ENCODE measurements around the gene FOXO6. TPM values are rescaled to one million over a fixed set of nuclear protein-coding genes. Genes with fewer than 3 reads are reported as not detected.

Gene FOXO6
- total RNA-seq, 1 experiment from 2014 or later: 0.18 TPM

- in situ Hi-C loops (cut with HindIII; ENCODE audit: low pct_unique_long_range_greater_than_20kb, low sequenced_read_pairs): no loop called here
- DNase-seq (ENCODE audit: low read depth, low spot score): no peak
Observed at GRCh38 chr1:41409825-41410224, 48.6 kb downstream of the FOXO6 start.

GRCh38 chr1:41410462-41410861, 49.2 kb downstream of the FOXO6 start:
- in situ Hi-C loops (cut with HindIII; ENCODE audit: low pct_unique_long_range_greater_than_20kb, low sequenced_read_pairs): no loop called here
- DNase-seq (ENCODE audit: low read depth, low spot score): no peak

DNA sequence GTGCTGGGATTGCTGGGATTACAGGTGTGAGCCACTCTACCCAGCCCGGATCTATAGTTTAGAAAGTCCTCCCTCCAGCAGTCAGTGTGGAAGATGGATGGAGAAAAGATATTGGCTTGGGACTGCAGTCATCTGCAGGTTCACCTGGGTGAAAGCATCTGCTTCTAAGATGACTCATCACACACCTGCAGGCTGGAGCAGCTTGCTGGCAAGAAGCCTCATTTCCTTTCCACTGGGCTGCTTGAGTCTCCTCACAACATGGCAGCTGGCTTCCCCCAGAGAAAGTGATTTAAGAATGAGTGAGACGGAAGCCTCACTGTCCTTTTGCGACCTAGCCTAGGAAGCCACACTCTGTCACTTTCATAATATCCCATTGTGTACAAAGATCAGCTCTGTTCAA, 50.0 kb downstream of the FOXO6 start:
- in situ Hi-C loops (cut with HindIII; ENCODE audit: low pct_unique_long_range_greater_than_20kb, low sequenced_read_pairs): no loop called here
- no peak for DNase-seq (ENCODE audit: low read depth, low spot score)

DNA sequence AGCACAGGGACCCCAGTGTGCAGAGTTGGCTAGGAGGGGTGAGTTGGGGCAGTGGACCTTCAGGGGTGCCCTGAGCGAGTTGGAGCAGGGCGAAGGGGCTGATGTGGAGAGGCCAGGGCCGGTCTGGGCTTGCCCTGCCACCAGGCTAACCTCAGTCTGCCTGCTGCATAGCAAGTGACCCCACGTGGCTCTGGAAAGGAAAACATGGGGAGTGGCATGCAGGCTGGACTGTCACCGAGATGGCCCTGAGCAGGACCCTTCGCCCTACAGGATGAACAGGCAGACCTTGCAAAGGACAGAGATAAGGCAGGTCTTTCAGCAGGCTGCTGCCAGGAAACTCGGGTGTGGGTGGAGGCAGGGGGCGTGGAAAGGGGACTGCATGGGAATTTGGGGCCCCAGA, 51.5 kb downstream of the FOXO6 start:
- no peak for DNase-seq (ENCODE audit: low read depth, low spot score)
- in situ Hi-C loops (cut with HindIII; ENCODE audit: low pct_unique_long_range_greater_than_20kb, low sequenced_read_pairs): no loop called here

GRCh38 chr1:41413748-41414281, 52.6 kb downstream of the FOXO6 start:
- in situ Hi-C loops (cut with HindIII; ENCODE audit: low pct_unique_long_range_greater_than_20kb, low sequenced_read_pairs): no loop called here
- no peak for DNase-seq (ENCODE audit: low read depth, low spot score)

DNA sequence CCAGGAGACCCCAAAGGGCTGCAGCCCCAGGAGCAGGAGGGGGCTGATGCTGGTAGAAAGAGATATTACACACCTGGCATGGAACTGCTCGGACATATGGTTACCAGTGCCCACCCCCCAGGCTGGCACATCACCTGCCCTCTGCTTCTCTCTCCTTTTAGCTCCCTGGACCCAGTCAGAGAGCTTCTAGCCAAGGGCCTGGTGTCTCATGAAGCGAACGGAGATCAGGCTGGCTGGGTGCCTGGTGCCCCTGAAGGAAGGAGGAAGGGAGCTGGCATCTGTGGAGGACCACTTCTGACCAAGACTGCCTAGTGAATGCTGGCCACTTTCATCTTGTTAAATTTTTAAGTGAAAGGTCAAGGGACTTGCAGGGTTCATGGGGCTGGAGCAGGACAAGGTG, 53.1 kb downstream of the FOXO6 start:
- in situ Hi-C loops (cut with HindIII; ENCODE audit: low pct_unique_long_range_greater_than_20kb, low sequenced_read_pairs): no loop called here
- no peak for DNase-seq (ENCODE audit: low read depth, low spot score)

- no peak for DNase-seq (ENCODE audit: low read depth, low spot score)
- in situ Hi-C loops (cut with HindIII; ENCODE audit: low pct_unique_long_range_greater_than_20kb, low sequenced_read_pairs): no loop called here
Observed at GRCh38 chr1:41414716-41415306, 53.6 kb downstream of the FOXO6 start.

DNA sequence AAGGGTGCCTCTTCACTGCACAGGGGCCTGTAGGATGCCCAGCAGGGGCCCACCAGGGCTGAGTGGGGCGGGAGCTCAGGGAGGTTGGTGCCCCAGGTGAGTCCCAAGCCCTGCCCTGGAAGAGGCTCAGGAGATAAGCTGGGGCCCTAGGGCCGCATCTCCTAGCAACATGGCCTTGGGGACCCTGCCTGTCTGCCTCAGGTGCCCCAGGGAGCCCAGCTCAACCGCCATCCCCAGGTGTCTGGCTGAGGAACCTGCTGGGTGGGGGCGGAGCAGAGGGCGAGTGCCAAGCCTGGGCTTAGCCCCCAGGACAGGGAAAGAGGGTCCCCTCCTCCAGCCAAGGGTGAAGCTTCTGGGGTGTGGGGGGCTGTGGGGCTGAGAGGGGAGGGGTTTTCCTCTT, 54.8 kb downstream of the FOXO6 start:
- no peak for DNase-seq (ENCODE audit: low read depth, low spot score)
- in situ Hi-C loops (cut with HindIII; ENCODE audit: low pct_unique_long_range_greater_than_20kb, low sequenced_read_pairs): no loop called here

- peak; percentile 76 for DNase-seq (ENCODE audit: low read depth, low spot score)
- in situ Hi-C loops (cut with HindIII; ENCODE audit: low pct_unique_long_range_greater_than_20kb, low sequenced_read_pairs): no loop called here
Observed at GRCh38 chr1:41416552-41417334, 55.5 kb downstream of the FOXO6 start.

GRCh38 chr1:41417335-41417682, 56.1 kb downstream of the FOXO6 start:
- no peak for DNase-seq (ENCODE audit: low read depth, low spot score)
- in situ Hi-C loops (cut with HindIII; ENCODE audit: low pct_unique_long_range_greater_than_20kb, low sequenced_read_pairs): no loop called here

DNA sequence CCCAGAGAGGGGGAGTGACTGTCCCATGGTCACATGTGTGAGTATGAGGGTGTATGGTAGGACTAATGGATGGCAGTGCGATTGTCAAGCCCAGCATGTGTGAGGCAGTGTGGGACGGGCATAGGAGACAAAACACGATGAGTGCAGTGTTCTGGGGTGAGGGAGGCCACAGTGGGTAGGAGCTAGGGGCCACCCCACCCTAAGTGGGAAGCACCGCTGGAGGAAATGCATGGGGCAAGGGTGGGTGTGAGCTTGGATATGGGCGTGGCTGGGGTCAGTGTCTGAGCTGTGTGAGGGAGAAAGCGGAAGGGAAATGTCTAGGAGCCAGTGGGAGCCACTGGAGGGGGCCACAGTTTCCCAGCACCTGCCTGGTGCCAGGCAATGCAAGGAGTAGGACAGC, 56.5 kb downstream of the FOXO6 start:
- DNase-seq (ENCODE audit: low read depth, low spot score): no peak
- in situ Hi-C loops (cut with HindIII; ENCODE audit: low pct_unique_long_range_greater_than_20kb, low sequenced_read_pairs): no loop called here

DNA sequence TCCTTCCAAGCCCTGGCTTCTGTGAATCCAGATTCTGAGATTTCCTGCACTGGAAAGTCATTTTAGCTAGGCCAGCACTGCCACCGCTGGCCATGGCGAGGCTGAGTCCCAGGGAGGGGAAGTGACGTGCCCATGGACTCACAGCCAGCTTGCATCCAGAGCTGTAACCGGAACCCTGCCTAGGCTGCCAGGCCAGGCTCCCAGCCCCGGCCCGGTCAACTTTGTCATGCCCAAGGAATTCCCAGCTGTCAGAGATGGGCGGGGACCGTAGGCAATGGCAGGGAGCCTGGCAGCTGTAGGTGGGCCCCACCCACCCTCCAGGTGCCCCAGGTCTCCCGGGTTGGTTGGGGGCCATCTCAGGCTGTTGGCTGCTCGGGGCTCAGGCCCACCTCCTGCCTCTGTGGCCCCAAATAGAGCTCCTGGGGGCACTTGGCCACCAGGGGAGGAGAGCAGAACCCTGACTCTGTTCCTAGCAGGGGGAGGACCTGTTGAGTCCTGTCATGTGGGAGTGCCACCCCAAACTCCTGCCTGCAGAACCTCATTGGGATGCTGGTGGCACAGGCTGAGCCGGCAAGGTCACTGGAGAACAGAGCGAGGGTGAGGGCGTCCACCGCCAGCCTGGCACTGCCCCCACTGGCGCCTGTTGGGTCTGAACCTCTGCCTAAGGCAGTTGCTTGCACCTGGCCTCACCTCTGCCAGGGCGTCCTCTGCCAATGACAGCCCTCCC, 57.8 kb downstream of the FOXO6 start:
- in situ Hi-C loops (cut with HindIII; ENCODE audit: low pct_unique_long_range_greater_than_20kb, low sequenced_read_pairs): no loop called here
- DNase-seq (ENCODE audit: low read depth, low spot score): no peak

GRCh38 chr1:41419584-41420295, 58.5 kb downstream of the FOXO6 start:
- DNase-seq (ENCODE audit: low read depth, low spot score): no peak
- in situ Hi-C loops (cut with HindIII; ENCODE audit: low pct_unique_long_range_greater_than_20kb, low sequenced_read_pairs): no loop called here

GRCh38 chr1:41420351-41420750, 59.1 kb downstream of the FOXO6 start:
- DNase-seq (ENCODE audit: low read depth, low spot score): no peak
- in situ Hi-C loops (cut with HindIII; ENCODE audit: low pct_unique_long_range_greater_than_20kb, low sequenced_read_pairs): no loop called here

DNA sequence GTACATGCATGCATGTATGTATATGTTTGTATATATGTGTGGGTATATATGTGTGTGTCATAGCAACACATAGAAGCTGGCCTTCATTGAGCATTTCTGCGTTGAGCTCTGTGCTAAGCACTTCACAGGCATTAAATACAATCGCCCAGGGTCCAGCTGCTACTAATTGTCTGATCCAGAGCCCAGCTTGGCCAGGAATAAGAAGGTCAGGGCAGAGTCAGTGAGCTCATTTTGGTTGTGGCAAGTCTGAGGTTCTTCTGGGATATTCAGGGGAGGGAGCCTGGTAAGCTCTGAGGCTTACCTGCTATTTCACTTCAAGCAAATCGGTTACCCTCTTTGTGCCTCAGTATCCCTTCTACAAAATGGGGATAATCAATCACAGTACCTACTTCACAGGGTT, 59.6 kb downstream of the FOXO6 start:
- in situ Hi-C loops (cut with HindIII; ENCODE audit: low pct_unique_long_range_greater_than_20kb, low sequenced_read_pairs): no loop called here
- no peak for DNase-seq (ENCODE audit: low read depth, low spot score)

DNA sequence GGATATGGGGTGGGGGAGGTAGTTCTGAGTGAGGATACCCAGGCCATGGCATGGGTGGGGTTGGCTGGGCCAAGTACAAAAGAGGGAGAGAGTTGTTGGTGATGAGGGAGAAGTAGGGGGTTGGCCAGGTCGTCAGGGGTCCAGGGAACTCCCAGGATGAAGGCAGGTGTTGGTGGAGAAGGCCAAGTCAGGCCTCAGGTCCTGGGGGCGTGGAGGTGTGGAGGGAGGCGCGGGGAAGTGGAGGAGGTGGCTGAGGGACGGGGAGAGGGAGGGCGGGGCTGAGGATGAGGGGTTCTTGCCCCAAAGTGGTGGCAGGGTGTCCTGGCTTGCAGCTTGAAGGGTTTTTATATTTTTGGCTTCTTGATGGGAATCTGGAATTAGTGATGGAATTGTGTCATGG, 61.1 kb downstream of the FOXO6 start:
- no peak for DNase-seq (ENCODE audit: low read depth, low spot score)
- in situ Hi-C loops (cut with HindIII; ENCODE audit: low pct_unique_long_range_greater_than_20kb, low sequenced_read_pairs): no loop called here

DNA sequence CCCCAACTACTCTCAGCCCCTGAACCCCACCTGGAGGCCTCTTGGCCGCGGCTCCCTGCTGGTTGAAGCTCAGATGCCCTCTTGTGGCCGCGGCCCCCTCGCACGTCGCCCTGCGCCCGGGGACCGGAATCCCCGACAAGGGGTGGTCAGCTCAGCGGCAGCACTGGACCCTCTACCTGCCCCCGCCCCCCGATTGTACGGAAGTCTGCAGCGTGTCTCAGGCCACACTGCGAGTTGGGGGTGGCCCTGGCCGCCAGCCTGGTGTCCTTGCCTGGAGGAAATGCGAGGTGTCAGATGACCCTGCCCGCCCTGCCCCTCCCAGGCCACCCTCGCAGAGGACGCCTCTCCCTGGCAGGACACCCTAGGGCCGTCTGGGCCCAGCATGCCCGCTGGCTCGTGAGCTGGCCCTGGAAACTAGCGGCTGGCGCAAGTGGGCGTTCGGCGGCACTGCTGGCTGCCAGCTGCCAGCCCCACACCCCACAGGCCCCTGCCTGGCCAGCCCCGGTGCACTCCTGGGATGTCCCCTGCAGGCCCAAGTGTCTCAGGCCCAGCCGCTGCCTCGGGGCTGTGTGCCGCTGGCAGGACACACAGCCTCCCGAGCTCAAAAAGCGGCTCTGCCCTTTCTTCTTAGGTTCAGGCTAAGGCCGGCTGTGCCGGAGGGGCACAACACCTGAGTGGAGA, 62.4 kb downstream of the FOXO6 start:
- in situ Hi-C loops (cut with HindIII; ENCODE audit: low pct_unique_long_range_greater_than_20kb, low sequenced_read_pairs): no loop called here
- no peak for DNase-seq (ENCODE audit: low read depth, low spot score)
